ENCODE data around the gene KIRREL1. TPM values are rescaled to one million over a fixed set of nuclear protein-coding genes. Genes with fewer than 3 reads are reported as not detected.

KIRREL1 gene
- 0.02 TPM in 1 of 2 replicates, not detected in the other for total RNA-seq

DNA sequence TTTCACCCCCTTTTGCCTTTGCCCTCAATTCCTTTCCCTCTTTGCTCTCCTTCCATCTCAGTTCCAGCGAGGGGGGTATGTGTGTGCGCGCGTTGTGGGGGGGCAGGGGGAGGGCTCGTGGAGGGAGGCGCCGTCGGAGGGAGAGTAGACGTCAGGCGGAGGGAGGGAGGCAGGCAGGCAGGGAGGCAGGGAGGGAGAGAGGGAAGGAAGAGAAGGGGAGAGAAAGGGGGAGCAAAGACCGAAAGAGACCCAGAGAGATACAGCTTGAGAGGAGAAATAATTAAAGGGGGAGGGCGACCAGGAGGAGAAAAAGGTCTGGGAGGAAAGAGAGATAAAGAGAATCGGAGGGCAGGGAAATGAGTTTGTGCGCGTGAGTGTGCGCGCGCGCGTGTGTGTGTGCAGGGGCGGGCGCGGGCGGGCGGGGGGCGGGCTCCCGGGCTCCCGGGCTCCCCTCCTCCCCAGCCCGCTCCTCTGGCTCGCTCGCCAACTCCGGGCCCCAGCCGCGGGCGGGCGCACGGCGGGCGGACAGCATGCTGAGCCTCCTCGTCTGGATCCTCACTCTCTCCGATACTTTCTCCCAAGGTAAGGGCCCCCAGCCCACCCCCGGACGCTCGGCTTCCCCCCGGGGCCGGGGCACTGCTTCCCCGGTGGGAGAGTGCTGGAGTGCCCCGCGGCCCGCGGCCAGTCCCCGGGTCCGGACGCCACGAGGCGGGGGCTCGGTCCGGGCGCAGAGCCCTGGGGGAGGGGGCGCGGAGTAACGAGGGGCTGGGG lies at the start of gene KIRREL1:
KIRREL1 (plus strand) TSS at position 499 of the 771 bp plus-strand sequence; CDS start at position 531, 32 bp downstream.
- Mint-ChIP-seq H3K4me1 (peaks cover 3% of the 10 kb centered on the region), H3K27me3 (peaks cover 41% of the 10 kb centered on the region), H3K9me3 (no peaks in the 10 kb centered on the region), H3K4me3 (peak within 1 kb of the TSS; percentile 58), H3K36me3 (ENCODE audit: low read depth) (no peaks in the 10 kb centered on the region), H3K27ac (no peak within 1 kb of the TSS)
- no peak for DNase-seq
- intact Hi-C loops (cut with micrococcal nuclease) = no loop called here

DNA sequence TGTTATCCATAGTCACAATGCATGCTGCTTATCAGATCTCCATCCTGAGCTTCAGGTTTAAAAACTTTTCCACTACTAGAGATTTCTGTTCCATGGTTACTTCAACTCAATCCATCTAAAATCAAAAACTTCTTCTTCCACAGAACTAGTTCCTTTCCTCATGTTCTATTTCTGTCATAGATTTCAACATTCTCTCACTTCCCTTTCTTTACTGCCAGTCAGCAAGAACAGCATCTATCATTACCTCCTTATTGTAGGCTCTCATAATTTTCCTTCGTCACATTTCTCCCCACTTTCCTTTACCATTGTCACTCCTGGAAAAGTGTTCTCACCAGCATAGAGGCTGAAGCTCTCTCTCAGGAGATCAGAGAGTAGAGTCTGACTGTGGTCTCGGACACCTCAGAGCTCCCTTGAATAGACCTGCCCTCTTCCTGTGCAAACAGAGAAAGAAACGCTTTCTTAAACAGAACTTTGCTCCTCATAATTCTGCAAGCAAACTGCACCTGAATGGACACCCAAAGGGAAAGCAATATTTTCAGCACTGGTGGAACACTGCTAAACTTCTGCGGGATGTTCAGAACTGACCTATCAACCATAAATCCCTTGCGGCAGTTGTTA lies 48.7 kb upstream of the KIRREL1 start:
- H3K4me1 Mint-ChIP-seq = no peaks in the 10 kb centered on the region
- H3K36me3 Mint-ChIP-seq (ENCODE audit: low read depth) = no peaks in the 10 kb centered on the region
- H3K27ac Mint-ChIP-seq = no peak overlapping the region
- H3K9me3 Mint-ChIP-seq = no peaks in the 10 kb centered on the region
- intact Hi-C loops (cut with micrococcal nuclease) = no loop called here
- no peaks in the 10 kb centered on the region for H3K27me3 Mint-ChIP-seq
- no peak for DNase-seq
- no peak overlapping the region for H3K4me3 Mint-ChIP-seq

DNA sequence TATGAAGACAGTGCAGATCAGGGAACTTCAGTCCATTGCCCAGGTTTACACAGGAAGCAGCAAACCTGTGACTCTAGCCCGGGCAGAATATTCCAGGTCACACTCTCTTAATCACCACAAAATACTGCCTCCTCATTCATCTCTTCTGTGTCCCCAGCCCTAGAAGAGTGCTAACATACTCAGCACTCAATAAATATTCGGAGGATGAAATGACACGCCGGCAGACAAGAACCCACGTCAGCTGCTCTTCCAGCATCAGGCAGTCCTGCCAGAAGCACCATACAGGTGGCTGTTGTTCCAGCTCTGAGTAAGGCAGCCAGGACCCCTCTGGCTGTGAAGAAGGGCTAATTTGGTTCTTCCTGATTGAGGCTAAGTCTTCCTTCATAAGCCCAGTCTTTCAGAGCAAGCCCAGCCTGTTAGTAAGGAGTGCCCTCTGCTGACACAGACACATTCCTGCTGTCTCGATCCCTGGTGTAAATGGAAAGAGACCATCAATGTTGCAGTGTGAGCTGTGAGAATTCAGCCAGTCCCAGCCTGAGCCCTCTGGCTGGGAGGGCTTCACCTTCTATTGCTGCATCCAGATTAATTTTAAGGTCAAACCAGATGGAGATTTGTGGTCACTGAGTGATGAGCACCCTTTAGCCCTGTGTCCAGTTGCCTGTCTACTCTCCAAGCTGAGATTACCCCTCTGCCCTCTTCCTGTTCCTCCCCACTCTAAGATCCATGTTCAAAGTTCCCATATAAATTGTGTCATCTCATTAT lies 45.0 kb upstream of the KIRREL1 start:
- H3K36me3 Mint-ChIP-seq (ENCODE audit: low read depth) = no peaks in the 10 kb centered on the region
- peaks cover 3% of the 10 kb centered on the region for H3K27me3 Mint-ChIP-seq
- DNase-seq = no peak
- H3K4me3 Mint-ChIP-seq = no peak overlapping the region
- no peak overlapping the region for H3K27ac Mint-ChIP-seq
- intact Hi-C loops (cut with micrococcal nuclease) = no loop called here
- H3K9me3 Mint-ChIP-seq = no peaks in the 10 kb centered on the region
- no peaks in the 10 kb centered on the region for H3K4me1 Mint-ChIP-seq

DNA sequence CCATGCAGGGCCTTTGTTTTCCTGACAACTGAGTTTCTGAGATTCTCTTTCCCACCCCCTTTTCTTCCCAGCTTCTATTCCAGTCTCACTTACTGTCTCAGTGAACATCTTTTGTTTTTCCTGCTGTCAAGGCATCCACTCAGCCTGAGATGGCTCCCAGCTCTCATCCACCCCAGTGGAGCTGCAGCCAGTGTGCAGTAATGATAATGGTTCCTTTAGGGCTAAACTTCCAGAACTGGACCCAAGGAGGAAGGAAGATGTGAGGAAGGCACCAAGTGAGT lies 44.4 kb upstream of the KIRREL1 start:
- H3K4me3 Mint-ChIP-seq = no peak overlapping the region
- H3K36me3 Mint-ChIP-seq (ENCODE audit: low read depth) = no peaks in the 10 kb centered on the region
- intact Hi-C loops (cut with micrococcal nuclease) = no loop called here
- no peak for DNase-seq
- peaks cover 3% of the 10 kb centered on the region for H3K27me3 Mint-ChIP-seq
- no peaks in the 10 kb centered on the region for H3K9me3 Mint-ChIP-seq
- no peaks in the 10 kb centered on the region for H3K4me1 Mint-ChIP-seq
- no peak overlapping the region for H3K27ac Mint-ChIP-seq

DNA sequence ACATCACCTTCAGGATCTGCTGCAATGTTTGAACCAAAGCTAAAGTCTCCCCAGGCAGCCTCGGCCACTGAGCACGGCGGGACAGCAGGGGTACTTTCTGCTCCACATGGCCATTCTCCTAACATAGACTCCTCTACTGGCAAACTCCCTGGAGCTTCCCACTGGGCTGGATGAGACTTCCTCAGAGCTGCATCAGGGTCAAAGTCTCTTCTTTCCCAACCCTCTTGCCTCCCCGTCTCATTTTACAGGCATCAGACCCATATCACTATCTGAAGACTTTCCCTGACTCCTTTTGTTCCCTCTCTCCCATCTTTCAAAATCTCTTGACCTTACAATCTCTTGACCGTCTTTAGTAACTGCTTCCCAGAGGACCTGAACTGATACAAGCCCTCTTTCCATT lies 42.2 kb upstream of the KIRREL1 start:
- no peaks in the 10 kb centered on the region for H3K9me3 Mint-ChIP-seq
- no peak overlapping the region for H3K27ac Mint-ChIP-seq
- intact Hi-C loops (cut with micrococcal nuclease) = no loop called here

DNA sequence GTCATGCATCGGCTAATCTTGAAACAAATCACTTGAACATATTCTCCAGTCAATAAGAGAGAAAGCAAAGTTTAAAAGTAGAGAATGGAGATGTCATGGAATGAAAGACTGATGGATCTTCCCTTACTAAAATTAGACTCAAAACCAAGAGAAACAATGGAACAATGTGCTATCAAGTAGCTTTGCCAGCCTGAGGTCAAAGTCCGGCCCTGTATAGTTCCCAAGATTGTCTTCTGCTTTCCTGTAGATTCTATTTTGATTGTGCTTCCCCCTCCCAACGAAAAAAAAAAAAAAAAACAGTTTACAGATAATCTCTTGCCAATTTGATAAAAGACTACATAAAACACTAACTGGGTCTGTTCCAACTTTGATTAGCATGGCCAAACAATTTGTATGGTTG lies 40.8 kb upstream of the KIRREL1 start:
- intact Hi-C loops (cut with micrococcal nuclease) = no loop called here
- Mint-ChIP-seq H3K27ac (no peak overlapping the region), H3K9me3 (no peaks in the 10 kb centered on the region), H3K36me3 (ENCODE audit: low read depth) (no peaks in the 10 kb centered on the region), H3K27me3 (peaks cover 20% of the 10 kb centered on the region), H3K4me3 (no peak overlapping the region), H3K4me1 (no peaks in the 10 kb centered on the region)
- DNase-seq = no peak

More for the DNA sequence above, 42.2 kb upstream of the KIRREL1 start:
- DNase-seq = no peak
- Mint-ChIP-seq H3K27me3 (peaks cover 10% of the 10 kb centered on the region), H3K36me3 (ENCODE audit: low read depth) (no peaks in the 10 kb centered on the region), H3K4me3 (no peak overlapping the region), H3K4me1 (no peaks in the 10 kb centered on the region)

DNA sequence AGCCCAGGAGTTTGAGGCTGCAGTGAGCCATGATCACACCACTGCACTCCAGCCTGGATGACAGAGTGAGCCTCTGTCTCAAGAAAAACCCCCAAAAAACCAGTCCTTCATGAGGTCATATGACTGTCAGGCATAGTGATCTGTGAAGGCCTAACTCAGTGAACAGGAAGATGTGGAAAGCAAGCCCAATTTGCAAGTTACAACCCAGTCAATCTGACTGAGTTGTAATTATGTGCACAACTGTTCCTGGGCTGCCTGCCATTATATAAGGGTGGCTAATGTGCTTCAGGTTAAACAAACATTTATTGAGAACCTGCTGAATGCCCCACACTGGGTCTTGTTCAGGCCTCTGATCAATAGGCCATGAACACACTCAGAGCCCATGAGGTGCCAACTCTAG lies 38.2 kb upstream of the KIRREL1 start:
- Mint-ChIP-seq H3K4me1 (no peaks in the 10 kb centered on the region), H3K27me3 (peaks cover 24% of the 10 kb centered on the region), H3K36me3 (ENCODE audit: low read depth) (no peaks in the 10 kb centered on the region), H3K4me3 (no peak overlapping the region), H3K27ac (no peak overlapping the region), H3K9me3 (no peaks in the 10 kb centered on the region)
- intact Hi-C loops (cut with micrococcal nuclease) = no loop called here
- DNase-seq = no peak

DNA sequence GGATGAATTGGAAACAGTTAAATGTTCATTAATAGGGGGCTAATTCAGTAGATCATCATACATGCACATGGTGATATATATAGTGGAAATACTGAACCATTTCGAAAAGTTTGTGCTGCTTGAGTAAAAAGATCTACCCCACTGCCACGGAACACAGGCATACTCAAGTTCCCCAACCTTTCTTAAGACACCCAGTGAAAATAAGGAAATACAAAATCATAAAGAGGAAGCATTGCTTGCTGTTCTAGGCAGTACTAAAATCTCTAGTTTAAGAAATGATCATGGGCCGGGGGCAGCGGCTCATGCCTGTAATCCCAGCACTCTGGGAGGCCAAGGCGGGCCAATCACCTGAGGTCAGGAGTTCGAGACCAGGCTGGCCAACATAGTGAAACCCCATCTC lies 37.6 kb upstream of the KIRREL1 start:
- no peak for DNase-seq

DNA sequence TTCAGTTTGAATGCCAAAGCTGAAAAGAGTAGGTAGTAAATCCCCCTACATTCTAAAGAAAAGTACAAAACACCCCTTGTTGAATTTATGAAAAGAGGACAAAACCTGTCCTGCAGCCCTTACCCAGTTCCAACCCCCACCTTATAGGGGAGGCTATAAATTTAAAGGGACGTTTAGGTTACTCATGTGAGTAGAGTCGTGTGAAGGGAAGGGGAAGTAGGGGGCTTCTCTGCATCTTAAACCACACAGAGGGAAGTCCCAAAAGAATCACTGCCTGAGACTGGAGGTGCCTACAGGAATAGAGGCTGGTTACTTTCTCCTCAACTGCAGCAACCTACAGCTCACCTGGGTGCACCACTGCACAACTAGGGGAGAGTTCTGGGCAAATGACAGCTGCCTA lies 36.7 kb upstream of the KIRREL1 start:
- intact Hi-C loops (cut with micrococcal nuclease) = no loop called here
- Mint-ChIP-seq H3K4me1 (no peaks in the 10 kb centered on the region), H3K9me3 (no peaks in the 10 kb centered on the region), H3K4me3 (no peak overlapping the region), H3K36me3 (ENCODE audit: low read depth) (no peaks in the 10 kb centered on the region), H3K27me3 (peaks cover 24% of the 10 kb centered on the region), H3K27ac (no peak overlapping the region)
- DNase-seq = no peak

More for the DNA sequence above, 37.6 kb upstream of the KIRREL1 start:
- H3K36me3 Mint-ChIP-seq (ENCODE audit: low read depth) = no peaks in the 10 kb centered on the region
- intact Hi-C loops (cut with micrococcal nuclease) = no loop called here
- H3K4me3 Mint-ChIP-seq = no peak overlapping the region
- no peaks in the 10 kb centered on the region for H3K9me3 Mint-ChIP-seq
- no peak overlapping the region for H3K27ac Mint-ChIP-seq
- no peaks in the 10 kb centered on the region for H3K4me1 Mint-ChIP-seq
- peaks cover 24% of the 10 kb centered on the region for H3K27me3 Mint-ChIP-seq

DNA sequence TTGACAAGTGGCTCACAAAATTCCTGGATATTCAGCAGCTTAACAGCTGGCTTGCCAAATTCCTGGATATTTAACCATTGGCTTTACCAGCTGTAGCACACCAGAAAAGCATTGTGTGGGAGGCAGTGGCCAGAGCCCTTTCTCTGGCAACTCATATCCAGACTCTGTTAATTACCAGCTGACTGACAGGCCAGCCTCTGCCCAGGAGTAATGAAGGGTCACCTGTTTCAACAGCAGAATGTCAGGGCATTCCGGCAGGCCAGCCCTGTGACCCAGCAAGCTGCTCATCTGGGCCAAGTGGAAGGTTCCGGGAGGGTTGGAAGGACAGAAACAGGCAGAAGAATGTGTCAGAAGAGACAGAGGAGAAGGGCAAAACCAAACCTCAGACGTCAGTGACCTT lies 35.2 kb upstream of the KIRREL1 start:
- Mint-ChIP-seq H3K27ac (no peak overlapping the region), H3K4me3 (no peak overlapping the region), H3K27me3 (peaks cover 21% of the 10 kb centered on the region), H3K36me3 (ENCODE audit: low read depth) (no peaks in the 10 kb centered on the region), H3K9me3 (no peaks in the 10 kb centered on the region), H3K4me1 (no peaks in the 10 kb centered on the region)
- no peak for DNase-seq
- intact Hi-C loops (cut with micrococcal nuclease) = no loop called here

DNA sequence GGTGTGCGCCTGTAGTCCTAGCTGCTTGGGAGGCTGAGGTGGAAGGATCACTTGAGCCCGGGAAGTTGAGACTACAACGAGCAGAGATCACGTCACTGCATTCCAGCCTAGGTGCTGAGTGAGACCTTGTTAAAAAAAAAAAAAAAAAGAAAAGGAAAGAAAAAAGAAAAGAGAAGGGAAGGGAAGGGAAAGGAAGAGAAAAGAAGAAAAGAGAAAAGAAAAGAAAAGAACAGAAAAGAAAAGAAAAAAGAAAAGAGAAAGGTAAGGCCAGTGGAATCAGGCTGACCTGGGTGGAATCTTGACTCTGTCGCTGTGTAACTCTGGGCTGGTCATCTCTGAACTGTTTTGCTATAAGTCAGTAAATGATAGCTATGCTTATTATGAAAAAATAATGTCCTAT lies 33.7 kb upstream of the KIRREL1 start:
- no peak overlapping the region for H3K4me3 Mint-ChIP-seq
- H3K27me3 Mint-ChIP-seq = peaks cover 21% of the 10 kb centered on the region
- intact Hi-C loops (cut with micrococcal nuclease) = loop anchor here (5.0 kb wide), 1 partner anchor 78 kb away; no protein-coding TSS in a partner anchor
- H3K36me3 Mint-ChIP-seq (ENCODE audit: low read depth) = no peaks in the 10 kb centered on the region
- H3K4me1 Mint-ChIP-seq = no peaks in the 10 kb centered on the region
- H3K27ac Mint-ChIP-seq = no peak overlapping the region
- H3K9me3 Mint-ChIP-seq = no peaks in the 10 kb centered on the region
- DNase-seq = no peak

DNA sequence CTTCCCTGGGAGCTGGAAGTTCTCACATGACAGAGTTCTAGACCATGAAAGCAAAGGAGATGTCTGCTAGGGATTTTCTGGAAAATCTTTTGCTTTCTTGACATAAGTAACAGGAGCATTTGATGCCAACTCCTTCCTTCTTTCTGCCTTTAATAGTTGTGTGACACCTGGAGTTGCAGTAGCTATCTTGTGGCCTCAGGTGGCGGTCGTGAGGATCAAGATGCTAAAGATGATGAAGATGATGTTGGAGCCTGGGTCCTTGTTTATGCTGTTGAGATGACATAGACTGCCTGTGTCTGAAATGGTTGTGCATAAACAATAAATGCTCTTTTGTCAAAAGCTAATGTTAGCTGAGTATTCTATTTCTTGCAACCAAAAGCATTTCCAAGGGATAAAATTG lies 32.7 kb upstream of the KIRREL1 start:
- no peak for DNase-seq
- H3K4me3 Mint-ChIP-seq = no peak overlapping the region
- peaks cover 19% of the 10 kb centered on the region for H3K27me3 Mint-ChIP-seq
- intact Hi-C loops (cut with micrococcal nuclease) = loop anchor here (5.0 kb wide), 1 partner anchor 77 kb away; no protein-coding TSS in a partner anchor
- H3K9me3 Mint-ChIP-seq = no peaks in the 10 kb centered on the region
- H3K36me3 Mint-ChIP-seq (ENCODE audit: low read depth) = no peaks in the 10 kb centered on the region
- no peak overlapping the region for H3K27ac Mint-ChIP-seq
- no peaks in the 10 kb centered on the region for H3K4me1 Mint-ChIP-seq

DNA sequence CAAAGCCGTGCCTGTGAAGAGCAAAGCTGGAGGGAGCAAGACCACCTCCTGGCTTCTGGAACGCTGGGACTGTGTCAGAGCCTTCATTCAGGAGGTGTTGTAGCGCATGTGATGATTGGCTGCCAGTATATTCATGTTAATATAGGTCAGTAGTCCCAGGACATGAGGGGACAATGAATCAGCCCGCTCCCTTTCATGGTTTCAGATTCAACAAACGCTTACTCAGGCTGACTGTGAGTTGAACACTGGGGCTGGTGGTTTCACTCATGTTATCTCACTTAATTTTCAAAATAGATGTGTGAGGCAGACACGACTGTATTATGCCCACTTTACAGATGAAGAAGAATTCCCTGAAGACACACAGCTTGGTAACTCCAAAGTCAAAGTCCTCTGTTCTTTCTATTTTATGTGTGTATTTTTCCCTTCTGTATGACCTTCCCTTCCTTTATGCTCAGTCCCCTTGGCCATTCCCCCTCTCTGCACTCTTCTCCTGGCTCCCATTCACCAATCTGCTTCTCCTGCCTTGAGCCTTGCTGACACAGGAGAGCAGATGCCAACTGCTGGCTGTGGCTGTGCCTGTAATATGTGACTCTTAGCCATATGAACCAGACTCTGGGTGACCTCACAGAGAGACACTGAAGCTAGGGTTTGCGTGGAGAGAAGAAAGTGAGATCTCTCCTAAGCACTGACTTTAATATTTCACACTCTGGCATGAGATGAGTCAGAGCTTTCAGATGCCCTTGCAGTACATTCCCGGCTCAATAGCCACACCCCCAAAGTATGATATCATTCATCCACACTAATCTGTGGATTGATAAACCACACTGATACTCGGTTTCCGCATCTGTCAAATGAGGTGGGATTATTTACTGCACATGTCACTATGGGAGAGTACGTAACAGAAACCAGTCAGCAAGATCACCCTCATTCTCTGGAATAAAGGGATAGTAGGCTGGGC lies 31.4 kb upstream of the KIRREL1 start:
- Mint-ChIP-seq H3K27ac (no peak overlapping the region), H3K9me3 (no peaks in the 10 kb centered on the region), H3K27me3 (peaks cover 9% of the 10 kb centered on the region), H3K4me1 (no peaks in the 10 kb centered on the region), H3K4me3 (no peak overlapping the region), H3K36me3 (ENCODE audit: low read depth) (no peaks in the 10 kb centered on the region)
- no peak for DNase-seq
- intact Hi-C loops (cut with micrococcal nuclease) = loop anchor here (2.0 to 5.0 kb wide), 2 partner anchors 75 to 163 kb away; no protein-coding TSS in a partner anchor
